HepG2 (cell line): ENCODE results near the gene RFC1. TPM values are rescaled to one million over a fixed set of nuclear protein-coding genes. Genes with fewer than 3 reads are reported as not detected.

Source experiments
- ATRX ChIP-seq: sonication (generic); formaldehyde crosslinking; IDR thresholded peaks from 2 replicates; pipeline ENCODE4 v1.4.0; 2020; ENCODE audit warnings: missing genetic modification reagents, borderline replicate concordance
- GPN1 ChIP-seq: sonication (generic); formaldehyde crosslinking; IDR thresholded peaks from 2 replicates; pipeline ENCODE4 v1.5.1; 2020; ENCODE audit warnings: missing genetic modification reagents, borderline replicate concordance
- GTF3A ChIP-seq: sonication (generic); formaldehyde crosslinking; conservative IDR thresholded peaks from 2 replicates; pipeline ENCODE4 v1.4.0; 2020; ENCODE audit warnings: mild to moderate bottlenecking, missing genetic modification reagents
- KDM3A ChIP-seq: IDR thresholded peaks from 2 replicates; pipeline ENCODE4 v1.6.1; 2018; ENCODE audit warnings: low read depth, missing compliant biosample characterization
- MAZ ChIP-seq, 2 experiments: sonication (generic) in 1 of 2; formaldehyde crosslinking in 1 of 2; IDR thresholded peaks; 2 replicates each; pipeline versions ENCODE4 v1.5.0 to v1.6.1; 2012 to 2020; ENCODE audit warnings: low read depth in 2 of 2, mild to moderate bottlenecking in 2 of 2, borderline replicate concordance in 1 of 2, improper control_type of control experiment in 1 of 2, low read length in 1 of 2, missing genetic modification reagents in 1 of 2, moderate library complexity in 1 of 2
- MIER3 ChIP-seq: IDR thresholded peaks from 2 replicates; pipeline ENCODE4 v1.6.1; 2016; ENCODE audit warnings: missing compliant biosample characterization, borderline replicate concordance
- MXI1 ChIP-seq: IDR thresholded peaks from 3 replicates; pipeline ENCODE4 v1.6.1; 2012; ENCODE audit warnings: low read depth, low read length, inconsistent platforms, borderline replicate concordance
- MYC ChIP-seq: sonication (generic); formaldehyde crosslinking; IDR thresholded peaks from 2 replicates; pipeline ENCODE4 v1.9.0; 2021; ENCODE audit warnings: missing genetic modification reagents, borderline replicate concordance
- NCOA1 ChIP-seq: sonication (generic); formaldehyde crosslinking; IDR thresholded peaks from 2 replicates; pipeline ENCODE4 v1.9.0; 2021; ENCODE audit warnings: missing genetic modification reagents
- NCOR1 ChIP-seq: fragments of 200-600 bp; sonication (generic); IDR thresholded peaks from 2 replicates; pipeline ENCODE4 v1.7.0; 2017; ENCODE audit warnings: antibody characterized with exemption, low read length, borderline replicate concordance
- RBAK ChIP-seq: sonication (generic); formaldehyde crosslinking; IDR thresholded peaks from 2 replicates; pipeline ENCODE4 v1.5.1; 2020; ENCODE audit warnings: mild to moderate bottlenecking, missing genetic modification reagents
- RELA ChIP-seq: sonication (generic); formaldehyde crosslinking; IDR thresholded peaks from 2 replicates; pipeline ENCODE4 v1.4.0; 2020; ENCODE audit warnings: missing genetic modification reagents
- ZBTB7A ChIP-seq: sonication (generic); formaldehyde crosslinking; IDR thresholded peaks from 2 replicates; pipeline ENCODE4 v1.8.0; 2022; ENCODE audit warnings: mild to moderate bottlenecking, missing genetic modification reagents
- ZNF207 ChIP-seq: fragments of 450-650 bp; IDR thresholded peaks from 2 replicates; pipeline ENCODE4 v1.6.1; 2016; ENCODE audit warnings: antibody characterized with exemption, borderline replicate concordance
- ZNF354B ChIP-seq: sonication (generic); formaldehyde crosslinking; IDR thresholded peaks from 2 replicates; pipeline ENCODE4 v1.8.0; 2022; ENCODE audit warnings: mild to moderate bottlenecking, missing genetic modification reagents
- ZNF543 ChIP-seq: sonication (generic); formaldehyde crosslinking; IDR thresholded peaks from 2 replicates; pipeline ENCODE4 v1.4.0; 2020; ENCODE audit warnings: mild to moderate bottlenecking, missing genetic modification reagents
- ZNF558 ChIP-seq: sonication (generic); formaldehyde crosslinking; IDR thresholded peaks from 2 replicates; pipeline ENCODE4 v1.9.0; 2022; ENCODE audit warnings: mild to moderate bottlenecking, missing genetic modification reagents, borderline replicate concordance
- ZNF563 ChIP-seq: sonication (generic); formaldehyde crosslinking; IDR thresholded peaks from 2 replicates; pipeline ENCODE4 v1.8.0; 2022; ENCODE audit warnings: mild to moderate bottlenecking, moderate library complexity, missing genetic modification reagents
- ZNF598 ChIP-seq: sonication (generic); formaldehyde crosslinking; IDR thresholded peaks from 2 replicates; pipeline ENCODE4 v1.5.1; 2020; ENCODE audit warnings: mild to moderate bottlenecking, missing genetic modification reagents, borderline replicate concordance
- ZNF607 ChIP-seq: sonication (generic); formaldehyde crosslinking; IDR thresholded peaks from 2 replicates; pipeline ENCODE4 v1.5.1; 2020; ENCODE audit warnings: missing genetic modification reagents, mild to moderate bottlenecking, borderline replicate concordance
- polyA plus RNA-seq, 8 experiments: library from polyadenylated mRNA; depleted of rRNA in 3 of 8; stranded (reverse) in 7 of 8; unstranded in 1 of 8; fragments of >200 nt; fragmentation: Illumina TruSeq in 4 of 8; extraction: Trizol in 4 of 8; gene quantifications; 2 replicates each; pipeline versions ENCODE4 v1.2.1 to v1.2.3, GENCODE V29; 2011 to 2016; ENCODE audit warnings: low read depth in 4 of 8, missing spikeins in 1 of 8, mixed read lengths in 1 of 8; ENCODE audit not compliant: insufficient read depth in 1 of 8
- total RNA-seq, 5 experiments: library from RNA; depleted of rRNA; stranded (reverse); fragments of >200 nt; fragmentation: Illumina TruSeq; extraction: Trizol; gene quantifications; 2 replicates each; pipeline ENCODE4 v1.2.3, GENCODE V29; 2016; ENCODE audit warnings: low read depth in 1 of 5
- TF ChIP-seq, protein P1 (sequence below): IDR thresholded peaks from 2 replicates; pipeline ENCODE4 v1.6.1; 2016; ENCODE audit warnings: low read depth, missing genetic modification reagents, missing compliant biosample characterization
- TF ChIP-seq, protein P2 (sequence below): IDR thresholded peaks from 2 replicates; pipeline ENCODE4 v1.6.1; 2018; ENCODE audit warnings: missing genetic modification reagents, mild to moderate bottlenecking, missing compliant biosample characterization
- TF ChIP-seq, protein P3 (sequence below): sonication (generic); formaldehyde crosslinking; IDR thresholded peaks from 2 replicates; pipeline ENCODE4 v1.4.0; 2020; ENCODE audit warnings: mild to moderate bottlenecking, missing genetic modification reagents

RFC1 gene
- total and polyA plus RNA-seq, 2 of the 13 experiments (the other 11 are each of a cell fraction or from before 2014, with no cell fraction given): 15.9 to 78.8 TPM

- TF ChIP-seq, protein P1, sequence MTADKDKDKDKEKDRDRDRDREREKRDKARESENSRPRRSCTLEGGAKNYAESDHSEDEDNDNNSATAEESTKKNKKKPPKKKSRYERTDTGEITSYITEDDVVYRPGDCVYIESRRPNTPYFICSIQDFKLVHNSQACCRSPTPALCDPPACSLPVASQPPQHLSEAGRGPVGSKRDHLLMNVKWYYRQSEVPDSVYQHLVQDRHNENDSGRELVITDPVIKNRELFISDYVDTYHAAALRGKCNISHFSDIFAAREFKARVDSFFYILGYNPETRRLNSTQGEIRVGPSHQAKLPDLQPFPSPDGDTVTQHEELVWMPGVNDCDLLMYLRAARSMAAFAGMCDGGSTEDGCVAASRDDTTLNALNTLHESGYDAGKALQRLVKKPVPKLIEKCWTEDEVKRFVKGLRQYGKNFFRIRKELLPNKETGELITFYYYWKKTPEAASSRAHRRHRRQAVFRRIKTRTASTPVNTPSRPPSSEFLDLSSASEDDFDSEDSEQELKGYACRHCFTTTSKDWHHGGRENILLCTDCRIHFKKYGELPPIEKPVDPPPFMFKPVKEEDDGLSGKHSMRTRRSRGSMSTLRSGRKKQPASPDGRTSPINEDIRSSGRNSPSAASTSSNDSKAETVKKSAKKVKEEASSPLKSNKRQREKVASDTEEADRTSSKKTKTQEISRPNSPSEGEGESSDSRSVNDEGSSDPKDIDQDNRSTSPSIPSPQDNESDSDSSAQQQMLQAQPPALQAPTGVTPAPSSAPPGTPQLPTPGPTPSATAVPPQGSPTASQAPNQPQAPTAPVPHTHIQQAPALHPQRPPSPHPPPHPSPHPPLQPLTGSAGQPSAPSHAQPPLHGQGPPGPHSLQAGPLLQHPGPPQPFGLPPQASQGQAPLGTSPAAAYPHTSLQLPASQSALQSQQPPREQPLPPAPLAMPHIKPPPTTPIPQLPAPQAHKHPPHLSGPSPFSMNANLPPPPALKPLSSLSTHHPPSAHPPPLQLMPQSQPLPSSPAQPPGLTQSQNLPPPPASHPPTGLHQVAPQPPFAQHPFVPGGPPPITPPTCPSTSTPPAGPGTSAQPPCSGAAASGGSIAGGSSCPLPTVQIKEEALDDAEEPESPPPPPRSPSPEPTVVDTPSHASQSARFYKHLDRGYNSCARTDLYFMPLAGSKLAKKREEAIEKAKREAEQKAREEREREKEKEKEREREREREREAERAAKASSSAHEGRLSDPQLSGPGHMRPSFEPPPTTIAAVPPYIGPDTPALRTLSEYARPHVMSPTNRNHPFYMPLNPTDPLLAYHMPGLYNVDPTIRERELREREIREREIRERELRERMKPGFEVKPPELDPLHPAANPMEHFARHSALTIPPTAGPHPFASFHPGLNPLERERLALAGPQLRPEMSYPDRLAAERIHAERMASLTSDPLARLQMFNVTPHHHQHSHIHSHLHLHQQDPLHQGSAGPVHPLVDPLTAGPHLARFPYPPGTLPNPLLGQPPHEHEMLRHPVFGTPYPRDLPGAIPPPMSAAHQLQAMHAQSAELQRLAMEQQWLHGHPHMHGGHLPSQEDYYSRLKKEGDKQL: peak; percentile 76
- TF ChIP-seq MIER3 (CRISPR knock-in tag): peak; percentile 74; the same call in 1 of the 2 replicates
- peak; percentile 47; the same call in 1 of the 2 replicates for TF ChIP-seq ZNF607
- no peak for TF ChIP-seq RELA
- no peak for TF ChIP-seq RBAK (CRISPR knock-in tag)
- no peak for TF ChIP-seq ZNF558
- no peak for TF ChIP-seq ATRX (CRISPR knock-in tag)
- 0 out of 2 replicates have a peak, but pooled peaks have one; percentile 32 for TF ChIP-seq ZNF543 (CRISPR knock-in tag)
- TF ChIP-seq KDM3A (CRISPR knock-in tag): no peak
- no peak for TF ChIP-seq ZNF354B (CRISPR knock-in tag)
- TF ChIP-seq ZNF598 (CRISPR knock-in tag): no peak
- TF ChIP-seq ZBTB7A: no peak
- no peak for TF ChIP-seq ZNF207
- no peak for TF ChIP-seq GTF3A (CRISPR knock-in tag)
- TF ChIP-seq MAZ (IDR thresholded peaks at IDR 0.05; ENCODE audit: borderline replicate concordance, low read depth, low read length): no peak
- no peak for TF ChIP-seq MAZ (CRISPR knock-in tag; IDR thresholded peaks at IDR 0.05; ENCODE audit: low read depth)
- TF ChIP-seq, protein P2, sequence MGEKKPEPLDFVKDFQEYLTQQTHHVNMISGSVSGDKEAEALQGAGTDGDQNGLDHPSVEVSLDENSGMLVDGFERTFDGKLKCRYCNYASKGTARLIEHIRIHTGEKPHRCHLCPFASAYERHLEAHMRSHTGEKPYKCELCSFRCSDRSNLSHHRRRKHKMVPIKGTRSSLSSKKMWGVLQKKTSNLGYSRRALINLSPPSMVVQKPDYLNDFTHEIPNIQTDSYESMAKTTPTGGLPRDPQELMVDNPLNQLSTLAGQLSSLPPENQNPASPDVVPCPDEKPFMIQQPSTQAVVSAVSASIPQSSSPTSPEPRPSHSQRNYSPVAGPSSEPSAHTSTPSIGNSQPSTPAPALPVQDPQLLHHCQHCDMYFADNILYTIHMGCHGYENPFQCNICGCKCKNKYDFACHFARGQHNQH (CRISPR knock-in tag): peak; percentile 79
- no peak for TF ChIP-seq GPN1
- TF ChIP-seq NCOR1: peak; percentile 89; the same call in 1 of the 2 replicates
- TF ChIP-seq, protein P3, sequence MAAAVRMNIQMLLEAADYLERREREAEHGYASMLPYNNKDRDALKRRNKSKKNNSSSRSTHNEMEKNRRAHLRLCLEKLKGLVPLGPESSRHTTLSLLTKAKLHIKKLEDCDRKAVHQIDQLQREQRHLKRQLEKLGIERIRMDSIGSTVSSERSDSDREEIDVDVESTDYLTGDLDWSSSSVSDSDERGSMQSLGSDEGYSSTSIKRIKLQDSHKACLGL (CRISPR knock-in tag): no peak
- peak; percentile 50; the same call in 1 of the 3 replicates for TF ChIP-seq MXI1
- TF ChIP-seq NCOA1 (CRISPR knock-in tag): 0 out of 2 replicates have a peak, but pooled peaks have one; percentile 20
- TF ChIP-seq ZNF563: no peak
- TF ChIP-seq MYC (CRISPR knock-in tag): no peak
Measured at GRCh38 chr4:39341075-39341725, 25.0 kb downstream of the RFC1 start (continued).
